GM12891 (cell line): ENCODE data around the gene GALT. TPM values are rescaled to one million over a fixed set of nuclear protein-coding genes. Genes with fewer than 3 reads are reported as not detected.

ENCODE experiments used
- DNase-seq: peaks from one replicate; pipeline ENCODE4 v3.0.0; 2011; ENCODE audit warnings: low spot score; ENCODE audit not compliant: insufficient read length
- FAIRE-seq: peaks from 2 replicates; lab custom pipeline; 2011; peaks lifted over from hg19 to GRCh38; lab: Jason Lieb, UNC
- PAX5 ChIP-seq: IDR thresholded peaks from 2 replicates; pipeline ENCODE4 v1.6.1; 2011; ENCODE audit warnings: low read length, moderate library complexity, mild to moderate bottlenecking; ENCODE audit not compliant: insufficient read depth, severe bottlenecking
- POLR2A ChIP-seq: IDR thresholded peaks from 2 replicates; pipeline ENCODE4 v1.6.1; 2011; ENCODE audit warnings: low read depth, low read length, control low read depth
- POLR2AphosphoS5 ChIP-seq: IDR thresholded peaks from 2 replicates; pipeline ENCODE4 v1.6.1; 2011; ENCODE audit warnings: low read depth, low read length, control low read depth
- POU2F2 ChIP-seq: IDR thresholded peaks from 2 replicates; pipeline ENCODE4 v1.6.1; 2011; ENCODE audit warnings: low read depth, mild to moderate bottlenecking, control low read depth, low read length, moderate library complexity
- SPI1 ChIP-seq: IDR thresholded peaks from 2 replicates; pipeline ENCODE4 v1.6.1; 2011; ENCODE audit warnings: low read depth, low read length, control low read depth
- TAF1 ChIP-seq: IDR thresholded peaks from 2 replicates; pipeline ENCODE4 v1.6.1; 2011; ENCODE audit warnings: low read depth, low read length, control low read depth
- polyA plus RNA-seq: library from polyadenylated mRNA; unstranded; fragments of >200 nt; gene quantifications from one replicate; pipeline ENCODE4 v1.2.1, GENCODE V29; 2012; ENCODE audit warnings: low read depth, missing spikeins, inconsistent platforms; ENCODE audit not compliant: missing spikeins

Gene GALT
- 18.2 TPM for polyA plus RNA-seq

DNA sequence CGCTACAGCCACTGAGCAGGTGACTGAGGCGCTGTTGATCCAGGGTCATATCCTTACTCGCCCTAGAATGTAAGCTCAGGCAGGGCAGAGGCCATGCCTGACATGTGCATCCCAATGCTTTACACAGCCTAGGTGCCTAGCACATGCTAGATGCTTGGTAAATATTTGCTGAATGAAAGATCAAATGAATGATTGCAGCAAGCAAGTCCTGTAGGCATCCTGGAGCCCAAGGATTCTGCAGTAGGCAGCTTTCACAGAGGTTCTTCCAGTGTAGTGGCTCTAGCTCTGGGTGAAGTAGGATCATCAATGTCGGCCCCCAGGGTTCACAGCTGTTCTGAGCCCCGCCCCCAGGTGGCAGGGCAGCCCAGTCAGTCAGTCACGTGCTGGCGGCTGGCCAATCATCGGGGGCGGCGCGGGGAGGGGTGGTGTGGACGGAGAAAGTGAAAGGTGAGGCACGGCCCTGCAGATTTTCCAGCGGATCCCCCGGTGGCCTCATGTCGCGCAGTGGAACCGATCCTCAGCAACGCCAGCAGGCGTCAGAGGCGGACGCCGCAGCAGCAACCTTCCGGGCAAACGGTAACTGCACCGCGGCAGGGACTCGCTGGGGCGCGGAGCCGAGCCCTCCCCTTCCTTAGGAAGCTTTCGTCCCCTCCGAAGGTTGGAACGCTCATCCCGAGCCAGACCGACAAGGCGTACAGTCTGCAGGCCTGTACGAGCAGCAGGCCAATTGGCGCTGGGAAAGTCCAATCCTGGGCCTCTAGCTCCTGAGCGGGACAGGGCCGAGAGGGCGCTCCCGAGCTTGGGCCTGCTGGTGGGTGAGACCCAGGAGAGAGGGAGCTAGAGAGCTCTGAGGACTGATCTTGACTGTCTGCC lies at the start of gene GALT:
TSS of gene GALT (plus strand) at position 465 of the 873 bp plus-strand sequence. CDS start at position 495, 30 bp downstream.
- peak; percentile 73; the same call in 1 of the 2 replicates for TF ChIP-seq TAF1
- TF ChIP-seq PAX5, result no peak
- 0 out of 2 replicates have a peak, but pooled peaks have one; percentile 42 for TF ChIP-seq POLR2AphosphoS5
- peak; percentile 97 for FAIRE-seq
- DNase-seq, result peak; percentile 96

GRCh38 chr9:34599546-34599945 lies 46.9 kb upstream of the GALT start:
- FAIRE-seq, result no peak
- no peak for TF ChIP-seq TAF1
- TF ChIP-seq POLR2AphosphoS5, result no peak
- TF ChIP-seq POU2F2, result no peak
- no peak for TF ChIP-seq SPI1
- TF ChIP-seq PAX5, result no peak
- no peak for TF ChIP-seq POLR2A

GRCh38 chr9:34600908-34601307 lies 45.6 kb upstream of the GALT start:
- TF ChIP-seq POLR2AphosphoS5, result no peak
- no peak for TF ChIP-seq TAF1
- no peak for TF ChIP-seq POLR2A
- TF ChIP-seq PAX5, result no peak
- TF ChIP-seq SPI1, result no peak
- TF ChIP-seq POU2F2, result no peak
- DNase-seq, result no peak
- FAIRE-seq, result no peak

More at GRCh38 chr9:34599546-34599945, 46.9 kb upstream of the GALT start:
- no peak for DNase-seq

DNA sequence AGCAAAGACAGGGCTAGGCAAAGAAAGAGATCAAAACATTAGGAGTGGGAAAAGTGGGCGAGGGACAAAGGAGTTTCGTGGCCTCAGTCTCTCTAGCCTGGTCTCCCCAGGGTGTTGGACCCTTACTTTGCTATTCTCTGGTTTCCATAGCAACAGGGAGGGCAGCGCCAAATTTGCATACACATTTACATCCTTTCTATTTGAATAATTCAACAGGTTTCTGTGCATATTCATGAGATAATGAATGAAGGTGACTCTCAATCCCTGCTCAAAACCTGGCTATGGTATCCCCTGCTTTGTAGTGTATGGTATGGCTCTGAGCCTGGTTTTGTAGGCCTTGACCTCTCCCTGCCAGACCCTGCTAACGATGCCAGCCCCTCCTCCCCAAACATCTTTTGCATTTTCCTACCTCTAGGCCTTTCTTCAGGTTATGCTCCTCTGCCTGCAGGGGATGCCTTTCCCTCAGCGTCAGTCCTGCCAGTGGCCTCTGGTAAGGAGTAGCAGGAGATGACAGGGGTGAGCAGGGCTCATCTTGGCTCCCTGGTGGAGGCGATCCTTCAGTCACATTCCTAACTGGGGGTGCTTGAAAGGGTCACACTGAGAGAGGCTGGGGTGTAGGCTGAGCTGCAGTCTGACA lies 44.4 kb upstream of the GALT start:
- DNase-seq (no peak), FAIRE-seq (no peak)
- TF ChIP-seq POU2F2 (no peak), SPI1 (no peak), TAF1 (no peak), POLR2A (no peak), POLR2AphosphoS5 (no peak), PAX5 (no peak)

DNA sequence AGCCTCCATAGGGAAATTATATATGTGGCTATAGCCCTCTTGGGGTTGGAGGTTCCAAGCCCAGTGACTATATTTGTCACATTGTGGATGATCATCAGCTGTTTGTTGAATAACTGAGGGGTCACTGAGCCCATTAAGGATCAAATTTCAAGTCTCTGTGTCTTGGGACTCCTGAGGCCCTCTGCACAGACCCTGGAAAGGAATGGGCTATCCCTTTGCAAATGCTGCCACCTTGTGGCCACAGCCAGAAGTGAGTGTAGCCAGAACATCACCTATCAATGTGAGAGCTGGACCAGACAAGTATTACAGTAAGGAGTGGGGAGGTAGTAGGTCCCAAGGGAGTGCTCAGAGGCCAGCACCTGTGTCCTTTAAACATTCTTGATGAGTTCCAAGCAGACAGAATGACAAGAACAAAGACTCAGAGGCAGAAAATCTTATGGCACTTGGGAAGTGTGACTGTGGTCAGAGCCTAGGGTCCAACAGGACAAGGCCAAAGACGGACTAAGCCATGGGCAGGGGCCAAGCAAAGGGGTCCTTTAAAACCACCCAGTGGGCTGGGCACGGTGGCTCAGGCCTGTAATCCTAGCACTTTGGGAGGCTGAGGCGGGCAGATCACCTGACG lies 42.8 kb upstream of the GALT start:
- FAIRE-seq (peak; percentile 97), DNase-seq (no peak)
- TF ChIP-seq PAX5 (no peak), SPI1 (no peak), POLR2AphosphoS5 (no peak), TAF1 (no peak), POU2F2 (no peak), POLR2A (no peak)

- TF ChIP-seq POLR2AphosphoS5 (no peak), SPI1 (no peak), POU2F2 (no peak)
- FAIRE-seq (no peak), DNase-seq (no peak)
Observed at GRCh38 chr9:34606190-34606589, 40.3 kb upstream of the GALT start.

DNA sequence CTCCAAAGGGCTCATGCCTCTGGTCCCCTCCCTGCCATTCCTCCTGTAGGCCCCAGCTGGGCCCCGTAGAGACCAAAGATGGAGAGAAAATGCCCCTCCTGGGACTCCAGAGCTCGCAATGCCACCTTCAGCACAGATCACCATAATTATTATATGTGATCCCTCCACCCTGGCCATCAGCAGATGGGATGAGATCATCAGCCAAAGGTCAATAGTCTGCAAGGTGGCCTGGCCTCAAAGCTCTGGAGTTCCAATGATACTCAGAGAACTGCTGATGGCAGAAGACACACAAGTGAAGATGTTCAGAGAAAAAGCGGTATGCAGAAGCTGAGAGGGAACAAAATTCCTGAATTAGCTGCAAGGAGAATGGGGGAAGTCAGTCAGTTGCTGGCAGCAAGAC lies 39.6 kb upstream of the GALT start:
- TF ChIP-seq POU2F2 (no peak), POLR2A (no peak), TAF1 (no peak), POLR2AphosphoS5 (no peak), SPI1 (no peak), PAX5 (no peak)
- FAIRE-seq, result no peak
- no peak for DNase-seq

DNA sequence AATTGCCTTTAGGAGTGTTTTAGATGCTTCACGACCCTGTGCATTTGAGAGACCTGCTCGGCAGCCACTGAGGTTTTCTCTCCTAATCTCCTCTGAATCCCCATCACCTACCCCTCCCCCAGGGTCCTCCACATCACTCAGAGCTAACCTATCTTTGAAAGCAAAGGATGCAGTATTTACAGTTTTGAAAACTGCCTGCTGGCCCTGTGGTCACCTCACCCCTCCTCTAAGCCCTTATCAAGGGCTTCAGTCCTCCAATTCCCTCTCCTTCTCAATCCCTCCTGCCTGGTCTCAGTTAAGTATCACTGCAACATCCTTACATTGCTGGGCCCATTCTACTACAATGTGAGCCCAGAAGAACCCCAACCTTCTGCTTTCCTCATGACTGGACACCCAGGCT lies 39.1 kb upstream of the GALT start:
- TF ChIP-seq POLR2A (no peak), PAX5 (no peak), POLR2AphosphoS5 (no peak), POU2F2 (no peak), TAF1 (no peak), SPI1 (no peak)
- DNase-seq, result no peak
- FAIRE-seq, result no peak

DNA sequence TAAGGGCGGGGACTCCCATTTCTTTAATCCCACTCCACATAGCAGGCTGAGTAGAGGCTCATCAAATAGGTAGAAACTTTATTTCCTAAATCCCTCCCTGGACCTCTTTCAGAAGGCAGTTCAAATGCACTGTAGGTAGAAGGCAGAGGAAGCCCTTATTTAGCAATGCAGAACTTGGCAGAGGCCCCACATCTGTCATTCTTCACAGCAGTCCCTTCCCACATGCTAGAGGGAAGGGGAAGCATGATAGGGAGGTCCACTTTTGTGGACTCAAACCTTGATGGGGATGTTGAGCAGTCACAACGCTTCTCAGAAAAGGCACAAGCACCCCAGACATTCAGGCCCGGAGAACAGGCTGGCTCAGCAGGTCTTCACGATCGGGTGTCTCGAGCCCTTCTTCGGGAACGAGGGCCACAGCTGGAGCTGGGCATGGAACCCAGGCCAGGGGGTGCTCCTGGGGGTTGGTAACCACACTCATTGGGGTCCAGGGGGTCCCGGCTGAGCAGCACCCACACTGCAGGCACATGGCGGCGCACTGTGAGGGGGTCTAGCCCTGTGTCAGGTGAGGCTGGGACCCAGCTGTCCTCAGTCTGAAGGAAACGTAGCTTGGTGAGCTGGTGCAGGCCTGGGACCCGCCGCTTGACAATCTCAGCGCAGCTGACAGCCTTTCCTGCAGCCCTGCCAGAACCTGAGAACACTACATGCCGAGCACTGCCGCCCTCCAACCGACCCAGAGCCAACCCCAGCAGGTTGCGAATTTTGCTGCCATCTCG lies 35.9 kb upstream of the GALT start:
- DNase-seq (no peak), FAIRE-seq (no peak)
- no peak for TF ChIP-seq PAX5
- TF ChIP-seq TAF1, result no peak
- no peak for TF ChIP-seq POU2F2
- TF ChIP-seq SPI1, result no peak
- no peak for TF ChIP-seq POLR2A
- no peak for TF ChIP-seq POLR2AphosphoS5
